ENCODE measurements around the gene GAS2L2. TPM values are rescaled to one million over a fixed set of nuclear protein-coding genes. Genes with fewer than 3 reads are reported as not detected.

Gene GAS2L2
- total and polyA plus RNA-seq, 2 experiments from 2014 or later: 0.06 TPM; not detected in 1

GRCh38 chr17:35723735-35724134 lies 29.3 kb downstream of the GAS2L2 start:
- DNase-seq (ENCODE audit: low spot score): no peak
- no peak for ATAC-seq
- Histone ChIP-seq H3K4me1 (ENCODE audit: insufficient read depth) (peaks cover 5% of the 10 kb centered on the region), H3K27ac (ENCODE audit: low read depth) (no peak overlapping the region), H2AFZ (no peak overlapping the region), H3K79me2 (replicated peaks; ENCODE audit: insufficient read depth) (no peaks in the 10 kb centered on the region), H3F3A (replicated peaks; ENCODE audit: low read depth) (no peaks in the 10 kb centered on the region), H4K20me1 (replicated peaks; ENCODE audit: insufficient read depth) (peaks cover 5% of the 10 kb centered on the region), H3K36me3 (ENCODE audit: insufficient read depth) (peaks cover 16% of the 10 kb centered on the region), H3K4me3 (no peak overlapping the region), H3K9me2 (ENCODE audit: insufficient read depth) (no peaks in the 10 kb centered on the region), H3K27me3 (ENCODE audit: insufficient read depth) (no peaks in the 10 kb centered on the region), H3K4me2 (no peak overlapping the region)
- TF ChIP-seq JUNB (IDR thresholded peaks at IDR 0.05; ENCODE audit: unreplicated experiment): no peak
- no peak for TF ChIP-seq EZH2 (IDR thresholded peaks at IDR 0.05; ENCODE audit: low read depth, unreplicated experiment)
- no peak for TF ChIP-seq NANOG (IDR thresholded peaks at IDR 0.05; ENCODE audit: borderline replicate concordance)
- no peak for TF ChIP-seq ZNF114 (CRISPR knock-in tag; IDR thresholded peaks at IDR 0.05)
- no peak for TF ChIP-seq CTCF (conservative IDR thresholded peaks at IDR 0.05; ENCODE audit: low read depth in 2 of 2)
- TF ChIP-seq ZNF462 (CRISPR knock-in tag; IDR thresholded peaks at IDR 0.05): no peak
- Mint-ChIP-seq H3K36me3 (ENCODE audit: low read depth) (peaks cover 27% of the 10 kb centered on the region), H3K4me3 (no peak overlapping the region), H3K4me1 (peaks cover 17% of the 10 kb centered on the region), H3K27ac (no peak overlapping the region), H3K9me3 (no peaks in the 10 kb centered on the region), H3K27me3 (ENCODE audit: insufficient read depth, low read depth, poor library complexity) (peaks cover 2% of the 10 kb centered on the region)

Measured in GM23338 (cell line).